CD4-positive, alpha-beta T cell treated with Interleukin-12 subunit alpha and Interleukin-12 subunit beta, for 1 hour (primary cell): Measurements from ENCODE around the gene UQCR11.

ENCODE experiments used
- DNase-seq: peaks from one replicate; pipeline ENCODE4 v3.0.0-alpha.2; 2020

Gene UQCR11

GRCh38 chr19:1585243-1585580 lies 20.1 kb downstream of the UQCR11 start:
- no peak for DNase-seq

GRCh38 chr19:1584500-1585242 lies 20.6 kb downstream of the UQCR11 start:
- DNase-seq, result no peak

GRCh38 chr19:1582201-1582600 lies 23.1 kb downstream of the UQCR11 start:
- DNase-seq, result no peak

GRCh38 chr19:1580957-1581356 lies 24.3 kb downstream of the UQCR11 start:
- no peak for DNase-seq

GRCh38 chr19:1580382-1580781 lies 24.9 kb downstream of the UQCR11 start:
- DNase-seq, result no peak

DNA sequence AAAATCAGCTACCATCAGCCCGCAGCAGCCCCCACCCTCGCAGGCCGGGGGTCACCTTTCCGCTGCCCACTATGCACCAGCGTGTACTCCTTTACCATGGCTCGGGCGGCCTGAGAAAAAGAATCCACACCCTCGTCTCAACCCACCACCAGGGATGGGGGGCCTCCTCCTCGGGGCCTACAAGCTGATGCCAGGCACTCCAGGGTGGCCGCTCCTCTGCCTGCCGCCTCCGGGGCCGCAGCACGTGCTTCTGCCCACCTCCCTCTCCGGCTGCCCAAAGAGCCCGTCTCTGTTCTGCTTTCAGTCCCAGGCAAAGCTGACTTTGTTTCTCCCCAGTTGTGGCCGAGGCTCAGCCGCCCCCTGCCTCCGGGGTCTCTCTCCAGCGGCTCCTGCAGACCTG lies 26.0 kb downstream of the UQCR11 start:
- DNase-seq, result no peak

- DNase-seq, result no peak
Observed at GRCh38 chr19:1577929-1578618, 27.2 kb downstream of the UQCR11 start.

- no peak for DNase-seq
Observed at GRCh38 chr19:1577090-1577928, 28.0 kb downstream of the UQCR11 start.

DNA sequence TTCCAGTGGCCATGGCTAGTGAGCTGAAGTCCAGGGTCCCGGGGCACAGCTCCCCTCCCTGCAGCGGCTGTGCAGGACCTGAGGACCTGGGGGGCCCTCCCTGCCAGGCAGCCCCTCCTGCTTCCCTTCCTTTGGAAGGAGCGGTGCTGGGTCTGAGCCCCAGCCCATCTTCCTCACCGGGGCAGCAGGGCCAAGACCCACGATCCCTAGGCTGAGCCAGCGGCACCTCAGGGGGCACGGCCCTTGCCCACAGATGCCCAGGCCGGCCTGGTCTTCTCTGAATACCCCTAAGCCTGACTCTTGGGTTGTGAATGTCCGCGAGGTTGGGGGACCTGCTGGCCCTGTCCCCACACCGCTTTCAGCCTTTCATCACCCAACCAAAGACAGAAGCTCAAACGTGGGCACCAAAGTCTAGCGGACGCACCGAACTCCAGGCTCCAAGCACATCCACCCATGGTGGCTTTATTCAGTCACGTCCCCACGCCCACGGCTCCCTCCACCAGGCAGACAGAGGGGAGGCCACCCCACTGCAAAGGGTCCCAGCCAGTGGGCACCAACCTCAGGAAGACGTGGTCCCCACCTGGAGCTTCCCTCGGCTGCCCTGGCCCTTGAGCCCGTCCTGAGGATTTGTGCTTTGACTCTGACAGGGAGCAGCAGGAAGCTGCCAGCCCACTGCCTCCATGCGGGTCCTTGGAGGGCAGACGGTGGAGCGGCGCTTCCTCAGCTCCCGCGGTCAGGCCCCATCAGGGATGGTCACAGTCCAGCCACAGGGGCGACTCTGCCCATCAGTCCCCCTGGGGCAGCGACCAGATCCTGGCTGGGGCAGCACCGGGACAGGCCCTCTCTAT lies 28.8 kb downstream of the UQCR11 start:
- no peak for DNase-seq

- no peak for DNase-seq
Observed at GRCh38 chr19:1575323-1576241, 29.7 kb downstream of the UQCR11 start.

DNA sequence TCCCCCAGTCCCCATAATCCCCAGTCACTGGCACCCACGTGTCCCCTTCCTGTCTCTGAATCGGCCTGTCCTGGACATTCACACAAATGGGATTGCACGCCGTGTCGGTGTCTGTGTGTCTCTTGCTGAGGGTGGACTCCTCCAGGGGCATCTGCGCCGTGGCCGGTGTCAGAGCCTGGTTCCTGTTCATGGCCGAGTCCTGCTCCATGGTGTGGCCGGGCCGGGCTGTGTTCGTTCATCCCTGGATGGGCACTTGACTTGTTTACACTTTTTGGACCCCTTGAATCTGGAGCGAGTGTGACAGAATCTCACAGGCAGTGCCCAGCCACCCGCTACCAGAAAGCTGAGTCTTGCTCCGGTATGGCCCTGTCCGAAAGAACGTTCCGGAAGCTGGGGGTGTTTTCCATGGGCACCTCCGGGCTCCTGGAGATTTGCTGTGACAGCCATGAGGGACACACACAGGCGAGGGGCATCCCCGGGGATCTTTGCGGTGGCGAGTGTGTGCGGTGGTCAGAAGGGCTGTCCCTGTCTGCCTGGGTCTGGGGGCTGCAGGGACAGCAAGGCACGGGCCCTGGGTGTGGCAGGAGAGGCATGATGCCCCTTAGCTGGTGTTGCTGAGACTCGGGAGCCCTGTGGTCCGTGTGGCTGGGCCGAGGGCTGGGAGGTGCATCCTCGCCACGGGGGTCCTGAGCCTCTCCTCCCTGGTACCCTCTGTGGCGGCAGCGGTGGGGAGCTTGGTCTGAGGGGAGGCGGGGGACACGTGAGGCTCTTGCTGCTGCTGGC lies 30.7 kb downstream of the UQCR11 start:
- DNase-seq, result no peak

- no peak for DNase-seq
Observed at GRCh38 chr19:1572795-1573194, 32.5 kb downstream of the UQCR11 start.

- DNase-seq, result no peak
Observed at GRCh38 chr19:1571358-1571757, 33.9 kb downstream of the UQCR11 start.

GRCh38 chr19:1570836-1571235 lies 34.4 kb downstream of the UQCR11 start:
- DNase-seq, result no peak

GRCh38 chr19:1569997-1570396 lies 35.3 kb downstream of the UQCR11 start:
- no peak for DNase-seq

GRCh38 chr19:1568320-1569019 lies 36.8 kb downstream of the UQCR11 start, which contains the start of gene MEX3D:
Gene MEX3D, minus strand, starts transcription at chr19:1568325. Its CDS starts 267 bp downstream, at chr19:1568058.
- peak; percentile 87 for DNase-seq

- no peak for DNase-seq
Observed at GRCh38 chr19:1567848-1568227, 37.4 kb downstream of the UQCR11 start.

- peak; percentile 6 for DNase-seq
Observed at GRCh38 chr19:1567116-1567847, 38.0 kb downstream of the UQCR11 start.

GRCh38 chr19:1566392-1567115 lies 38.7 kb downstream of the UQCR11 start:
- no peak for DNase-seq
